NCI-H2196 treated with DMSO at 0.1 percent for 48 hours (cell line): ENCODE data around the gene ITPKC.

Experiments
- DNase-seq: peaks from one replicate; lab custom pipeline; 2025; ENCODE audit not compliant: unreplicated experiment; lab: John Stamatoyannopoulos, UW

ITPKC gene

GRCh38 chr19:40786060-40787037 is 69.4 kb downstream of the ITPKC start:
- no peak for DNase-seq
